Activated T-cell treated with anti-CD3 and anti-CD28 coated beads, Interleukin-2, amount 50 U/mL, for 24 hours (primary cell): Measurements from ENCODE around the gene DLEC1.

Source experiments
- DNase-seq: peaks from one replicate; pipeline ENCODE4 v3.0.0-alpha.2; 2020
- H3K27ac Mint-ChIP-seq: 2 replicates; pipeline ENCODE4 v1.8.0; 2020; ENCODE audit warnings: mild to moderate bottlenecking, mixed read lengths
- H3K27me3 Mint-ChIP-seq: 2 replicates; pipeline ENCODE4 v1.8.0; 2020; ENCODE audit warnings: mixed read lengths
- H3K36me3 Mint-ChIP-seq: 2 replicates; pipeline ENCODE4 v1.8.0; 2020; ENCODE audit warnings: low read depth, mixed read lengths
- H3K4me1 Mint-ChIP-seq: 2 replicates; pipeline ENCODE4 v1.8.0; 2020; ENCODE audit warnings: low read depth, mixed read lengths
- H3K4me3 Mint-ChIP-seq: 2 replicates; pipeline ENCODE4 v1.8.0; 2020; ENCODE audit warnings: mild to moderate bottlenecking, moderate library complexity, mixed read lengths
- H3K9me3 Mint-ChIP-seq: 2 replicates; pipeline ENCODE4 v1.8.0; 2020; ENCODE audit warnings: mixed read lengths

Gene DLEC1

DNA sequence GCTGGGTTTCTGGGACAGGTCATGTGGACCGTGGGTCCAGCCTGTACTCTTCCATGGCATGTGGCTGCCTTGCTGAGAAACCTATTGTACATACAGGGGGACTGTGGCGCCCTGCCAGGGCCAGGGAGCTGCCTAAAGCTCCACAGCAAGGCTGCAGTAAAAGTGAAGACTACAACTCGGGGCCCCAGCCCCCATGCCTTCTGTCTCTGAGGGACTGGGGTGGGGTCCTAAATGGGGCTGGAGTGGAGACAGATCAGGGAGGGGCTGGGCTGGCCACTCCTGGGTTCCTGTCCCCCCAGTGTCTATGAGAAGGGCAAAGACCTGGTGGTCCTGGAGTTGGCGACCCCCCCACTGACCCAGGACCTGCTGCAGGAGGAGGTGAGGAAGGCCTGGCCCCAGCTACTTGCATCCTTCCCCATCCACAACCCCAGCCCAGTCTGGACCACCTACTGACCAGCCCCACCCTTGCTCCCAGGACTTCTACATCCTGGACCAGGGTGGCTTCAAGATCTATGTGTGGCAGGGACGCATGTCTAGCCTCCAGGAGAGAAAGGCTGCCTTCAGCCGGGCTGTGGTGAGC is 41.1 kb upstream of the DLEC1 start:
- H3K27me3 Mint-ChIP-seq = no peaks in the 10 kb centered on the region
- no peaks in the 10 kb centered on the region for H3K9me3 Mint-ChIP-seq
- H3K27ac Mint-ChIP-seq = peak overlapping the region; percentile 95
- H3K4me1 Mint-ChIP-seq = peaks cover 61% of the 10 kb centered on the region
- H3K36me3 Mint-ChIP-seq = peaks cover 74% of the 10 kb centered on the region
- DNase-seq = peak; percentile 39
- no peak overlapping the region for H3K4me3 Mint-ChIP-seq

DNA sequence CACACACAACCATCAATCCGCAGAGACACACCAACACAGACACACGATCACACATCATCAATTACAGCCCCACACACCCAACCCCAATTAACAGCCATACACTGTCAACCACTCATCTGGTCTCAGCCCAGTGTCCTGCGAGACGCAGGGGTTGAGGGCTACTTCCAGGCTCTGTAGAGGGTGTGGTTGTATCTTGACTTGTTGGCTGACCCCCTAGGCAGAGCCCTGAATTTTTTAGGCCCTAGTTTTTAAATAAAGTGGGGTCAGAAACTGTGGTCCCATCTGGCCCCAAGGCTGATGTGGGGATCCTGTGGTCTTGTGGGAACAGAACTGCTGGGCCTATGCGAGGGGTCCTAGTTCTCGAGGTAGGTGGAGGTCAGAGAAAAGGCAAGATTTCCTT is 39.2 kb upstream of the DLEC1 start:
- peaks cover 58% of the 10 kb centered on the region for H3K4me1 Mint-ChIP-seq
- peaks cover 83% of the 10 kb centered on the region for H3K36me3 Mint-ChIP-seq
- no peak overlapping the region for H3K4me3 Mint-ChIP-seq
- peak overlapping the region; percentile 48 for H3K27ac Mint-ChIP-seq
- H3K9me3 Mint-ChIP-seq = no peaks in the 10 kb centered on the region
- peak; percentile 20 for DNase-seq
- no peaks in the 10 kb centered on the region for H3K27me3 Mint-ChIP-seq

DNA sequence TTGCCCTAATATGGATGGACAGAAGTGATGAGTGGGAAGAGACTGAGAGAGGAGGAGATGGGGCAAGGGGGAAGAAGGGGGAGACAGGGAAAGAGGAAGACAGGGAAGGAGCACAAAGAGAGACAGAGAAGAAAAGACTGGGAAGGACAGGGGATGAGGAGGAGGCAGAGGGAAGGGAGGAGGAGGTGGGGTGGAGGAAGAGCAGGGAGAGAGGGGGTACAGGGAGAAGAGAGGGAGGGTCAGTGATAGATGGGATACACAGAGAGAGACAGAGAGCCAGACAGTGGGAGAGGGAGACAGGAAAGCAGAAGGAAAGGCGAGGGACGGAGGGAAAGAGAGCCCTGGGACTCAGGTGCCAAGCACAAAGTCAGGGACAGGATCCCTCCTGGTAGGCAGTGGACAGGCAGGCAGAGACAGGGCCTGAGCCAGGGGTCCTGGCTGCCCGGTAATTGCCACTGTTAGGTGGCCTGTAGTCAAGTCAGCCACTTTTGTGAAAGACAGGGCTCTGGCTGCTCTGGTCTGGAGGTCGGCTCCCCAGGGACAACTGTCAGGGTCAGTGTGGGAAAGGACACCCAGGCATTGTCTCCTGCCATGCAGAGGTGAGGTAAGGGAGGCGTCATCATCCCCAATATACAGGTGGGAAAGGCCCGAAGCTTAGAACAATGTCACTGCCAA is 38.6 kb upstream of the DLEC1 start:
- peak; percentile 26 for DNase-seq
- Mint-ChIP-seq H3K9me3 (no peaks in the 10 kb centered on the region), H3K27me3 (no peaks in the 10 kb centered on the region), H3K27ac (peak overlapping the region; percentile 20), H3K4me1 (peaks cover 54% of the 10 kb centered on the region), H3K4me3 (no peak overlapping the region), H3K36me3 (peaks cover 87% of the 10 kb centered on the region)

DNA sequence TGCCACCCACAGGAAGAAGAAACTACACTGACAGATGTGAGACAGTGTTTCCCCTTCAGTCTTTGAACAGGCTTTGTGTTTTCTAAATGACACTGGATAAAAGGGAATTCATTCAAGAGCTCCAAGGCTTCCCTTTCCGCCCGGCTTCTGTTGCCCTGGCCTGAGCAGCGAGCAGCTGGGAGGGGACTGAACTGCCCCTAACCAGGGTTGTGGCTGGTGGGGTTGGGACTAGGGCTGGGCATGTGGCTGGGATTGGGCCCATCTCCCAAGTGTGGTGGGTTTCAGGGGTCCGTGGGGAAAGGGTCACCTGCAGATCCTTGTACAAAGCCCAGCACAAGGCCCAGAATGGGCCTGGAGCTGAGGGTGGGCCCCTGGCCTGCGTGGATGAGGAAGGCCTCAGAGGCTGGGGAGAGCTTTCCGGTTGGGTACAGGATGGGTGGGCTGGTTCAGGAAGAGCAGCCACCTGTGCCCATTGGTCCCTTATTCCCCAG is 38.0 kb upstream of the DLEC1 start:
- peaks cover 48% of the 10 kb centered on the region for H3K4me1 Mint-ChIP-seq

DNA sequence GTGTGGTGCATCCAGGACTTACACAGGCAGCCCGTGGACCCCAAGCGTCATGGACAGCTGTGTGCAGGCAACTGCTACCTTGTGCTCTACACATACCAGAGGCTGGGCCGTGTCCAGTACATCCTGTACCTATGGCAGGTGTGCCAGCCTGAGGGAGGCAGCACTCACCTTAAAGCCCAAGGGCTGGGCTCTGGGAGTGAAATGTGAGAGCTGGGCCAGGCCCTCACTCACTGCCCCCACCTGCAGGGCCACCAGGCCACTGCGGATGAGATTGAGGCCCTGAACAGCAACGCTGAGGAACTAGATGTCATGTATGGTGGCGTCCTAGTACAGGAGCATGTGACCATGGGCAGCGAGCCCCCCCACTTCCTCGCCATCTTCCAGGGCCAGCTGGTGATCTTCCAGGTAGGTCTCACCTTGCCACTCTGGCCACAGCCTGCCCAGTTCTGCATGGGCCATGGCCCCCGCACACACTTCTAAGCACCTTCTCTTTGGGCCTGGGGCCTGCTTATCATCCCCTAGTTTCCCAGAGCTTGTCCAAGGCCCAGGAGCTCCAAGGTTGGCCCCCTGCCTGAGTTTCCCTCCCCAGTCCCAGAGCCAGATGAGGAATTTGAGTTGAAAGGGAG is 37.4 kb upstream of the DLEC1 start:
- H3K4me1 Mint-ChIP-seq = peaks cover 42% of the 10 kb centered on the region
- no peak overlapping the region for H3K27ac Mint-ChIP-seq
- H3K36me3 Mint-ChIP-seq = peaks cover 87% of the 10 kb centered on the region
- no peak overlapping the region for H3K4me3 Mint-ChIP-seq
- peak; percentile 24 for DNase-seq
- no peaks in the 10 kb centered on the region for H3K9me3 Mint-ChIP-seq
- H3K27me3 Mint-ChIP-seq = no peaks in the 10 kb centered on the region

More for the DNA sequence above, 38.0 kb upstream of the DLEC1 start:
- peak overlapping the region; percentile 20 for H3K27ac Mint-ChIP-seq
- H3K9me3 Mint-ChIP-seq = no peaks in the 10 kb centered on the region
- DNase-seq = no peak
- no peaks in the 10 kb centered on the region for H3K27me3 Mint-ChIP-seq
- H3K36me3 Mint-ChIP-seq = peaks cover 87% of the 10 kb centered on the region
- no peak overlapping the region for H3K4me3 Mint-ChIP-seq

DNA sequence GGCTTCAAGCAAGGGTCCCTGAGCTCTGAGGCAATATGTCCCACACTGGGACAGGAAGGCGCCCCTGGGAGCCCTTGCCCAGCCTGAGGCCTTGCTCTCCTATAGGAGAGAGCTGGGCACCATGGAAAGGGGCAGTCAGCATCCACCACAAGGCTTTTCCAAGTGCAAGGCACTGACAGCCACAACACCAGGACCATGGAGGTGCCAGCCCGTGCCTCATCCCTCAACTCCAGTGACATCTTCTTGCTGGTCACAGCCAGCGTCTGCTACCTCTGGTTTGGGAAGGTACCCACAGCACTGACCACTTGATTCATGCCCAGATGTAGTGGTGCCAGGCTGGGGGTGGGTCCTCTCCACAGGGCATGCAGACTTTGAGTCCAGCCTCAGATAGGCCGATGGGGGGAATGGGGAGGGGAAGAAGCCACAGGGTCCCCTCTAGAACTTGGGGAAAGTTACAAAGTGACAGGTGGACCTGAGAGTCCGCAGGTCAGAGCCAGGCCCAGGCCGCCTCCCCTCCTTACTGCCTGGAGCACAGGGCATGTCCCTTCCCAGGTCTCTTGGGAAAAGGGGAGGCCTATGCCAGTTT is 36.6 kb upstream of the DLEC1 start:
- no peaks in the 10 kb centered on the region for H3K27me3 Mint-ChIP-seq
- H3K36me3 Mint-ChIP-seq = peaks cover 83% of the 10 kb centered on the region
- no peak for DNase-seq
- H3K9me3 Mint-ChIP-seq = no peaks in the 10 kb centered on the region
- H3K27ac Mint-ChIP-seq = no peak overlapping the region
- no peak overlapping the region for H3K4me3 Mint-ChIP-seq
- H3K4me1 Mint-ChIP-seq = peaks cover 34% of the 10 kb centered on the region

DNA sequence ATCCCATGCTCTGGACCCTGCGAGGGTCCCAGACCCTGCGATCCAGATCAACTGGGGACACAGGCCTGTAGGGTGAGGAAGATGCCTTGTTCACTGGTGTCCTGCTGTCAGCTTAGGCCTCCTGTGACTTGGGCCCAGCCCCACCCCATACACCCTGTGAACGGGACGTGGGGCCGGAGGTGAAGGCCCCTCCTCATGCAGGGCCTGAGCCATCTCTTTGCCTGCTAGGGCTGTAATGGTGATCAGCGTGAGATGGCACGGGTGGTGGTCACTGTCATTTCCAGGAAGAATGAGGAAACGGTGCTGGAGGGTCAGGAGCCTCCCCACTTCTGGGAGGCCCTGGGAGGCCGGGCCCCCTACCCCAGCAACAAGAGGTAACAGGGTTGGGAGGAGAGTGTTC is 36.1 kb upstream of the DLEC1 start:
- peak overlapping the region; percentile 48 for H3K27ac Mint-ChIP-seq
- no peak for DNase-seq
- H3K27me3 Mint-ChIP-seq = no peaks in the 10 kb centered on the region
- peaks cover 84% of the 10 kb centered on the region for H3K36me3 Mint-ChIP-seq
- no peak overlapping the region for H3K4me3 Mint-ChIP-seq
- H3K4me1 Mint-ChIP-seq = peaks cover 32% of the 10 kb centered on the region
- H3K9me3 Mint-ChIP-seq = no peaks in the 10 kb centered on the region

DNA sequence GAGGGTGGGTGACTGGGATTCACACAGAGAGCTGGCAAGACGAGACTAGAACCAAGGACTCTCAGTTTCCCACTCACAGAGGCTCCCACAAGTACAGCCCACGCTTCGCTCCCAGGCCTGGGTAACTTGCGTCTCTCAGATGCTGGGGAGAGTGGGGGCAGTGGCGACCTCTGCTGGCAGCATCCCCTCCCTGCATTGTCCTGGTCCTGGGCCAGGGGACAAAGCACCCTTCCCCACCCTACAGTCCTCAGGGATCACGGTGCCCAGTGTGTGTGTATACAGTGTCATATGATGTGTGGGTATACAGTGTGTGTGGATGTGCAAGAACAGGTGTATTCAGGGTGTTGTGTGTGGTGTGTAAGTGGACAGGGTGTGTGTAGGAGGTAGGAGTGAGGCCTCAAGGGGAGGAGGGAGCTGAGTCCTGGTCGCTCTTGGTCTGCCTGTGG is 35.6 kb upstream of the DLEC1 start:
- Mint-ChIP-seq H3K27me3 (no peaks in the 10 kb centered on the region), H3K4me3 (no peak overlapping the region), H3K9me3 (no peaks in the 10 kb centered on the region), H3K27ac (peak overlapping the region; percentile 48), H3K36me3 (peaks cover 84% of the 10 kb centered on the region), H3K4me1 (peaks cover 28% of the 10 kb centered on the region)
- peak; percentile 77 for DNase-seq

DNA sequence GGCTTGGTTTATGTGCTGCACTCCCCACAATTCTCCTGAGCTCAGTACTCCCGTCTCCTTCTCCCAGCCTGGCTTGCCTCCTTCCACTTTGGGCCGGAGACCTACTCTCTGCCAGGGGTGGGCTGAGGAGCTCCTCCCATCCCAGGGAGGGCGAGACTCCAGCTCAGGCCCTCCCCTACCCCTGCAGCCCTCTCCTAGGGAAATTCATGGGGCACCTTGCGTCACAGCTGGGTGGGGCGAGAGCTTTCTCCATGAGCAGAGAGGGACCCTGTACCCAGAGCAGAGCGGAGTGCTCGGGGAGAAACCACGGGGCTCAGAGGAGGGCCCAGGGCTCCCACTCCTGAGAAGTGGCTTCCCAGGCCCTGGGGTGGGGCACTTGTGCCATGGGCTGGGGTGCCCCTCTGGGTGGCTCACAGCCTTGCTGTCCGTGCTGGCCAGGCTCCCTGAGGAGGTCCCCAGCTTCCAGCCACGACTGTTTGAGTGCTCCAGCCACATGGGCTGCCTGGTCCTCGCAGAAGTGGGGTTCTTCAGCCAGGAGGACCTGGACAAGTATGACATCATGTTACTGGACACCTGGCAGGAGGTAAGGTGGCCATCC is 35.1 kb upstream of the DLEC1 start:
- H3K36me3 Mint-ChIP-seq = peaks cover 86% of the 10 kb centered on the region
- H3K27me3 Mint-ChIP-seq = no peaks in the 10 kb centered on the region
- H3K27ac Mint-ChIP-seq = peak overlapping the region; percentile 20
- H3K9me3 Mint-ChIP-seq = no peaks in the 10 kb centered on the region
- peaks cover 23% of the 10 kb centered on the region for H3K4me1 Mint-ChIP-seq
- no peak overlapping the region for H3K4me3 Mint-ChIP-seq
- DNase-seq = no peak

DNA sequence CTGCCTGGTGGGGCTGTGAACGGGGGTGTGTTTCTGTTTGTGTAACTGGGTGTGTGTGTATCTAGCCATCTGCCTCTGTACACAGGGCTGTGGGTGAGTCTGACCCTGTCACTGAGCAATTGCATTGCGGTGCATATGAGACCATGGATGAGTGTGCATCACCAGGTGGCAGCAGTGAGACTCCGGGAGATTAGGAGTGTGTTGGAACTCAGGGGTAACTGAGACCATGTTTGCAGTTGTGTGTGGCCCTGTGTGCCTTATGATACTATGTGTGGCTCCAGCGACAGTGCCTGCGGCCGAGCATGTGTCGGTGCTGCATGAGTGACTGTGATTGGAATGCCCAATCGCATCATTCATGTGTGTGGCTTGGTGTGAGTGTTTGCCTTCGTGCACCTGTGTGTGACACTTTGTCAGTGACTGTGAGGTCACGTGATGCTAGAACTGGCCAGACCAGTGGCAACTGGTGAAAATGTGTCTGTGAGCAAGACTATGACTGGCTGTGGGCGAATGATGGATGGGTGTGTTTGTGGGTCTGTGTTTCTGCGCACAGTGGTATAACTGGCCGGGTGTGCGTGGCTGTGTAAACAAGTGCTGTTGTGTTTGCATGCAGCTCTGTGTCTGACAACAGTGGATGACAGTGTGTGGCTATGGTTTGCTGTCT is 34.5 kb upstream of the DLEC1 start:
- H3K27me3 Mint-ChIP-seq = no peaks in the 10 kb centered on the region
- peak; percentile 65 for DNase-seq
- no peak overlapping the region for H3K4me3 Mint-ChIP-seq
- peaks cover 18% of the 10 kb centered on the region for H3K4me1 Mint-ChIP-seq
- peak overlapping the region; percentile 35 for H3K27ac Mint-ChIP-seq
- H3K9me3 Mint-ChIP-seq = no peaks in the 10 kb centered on the region
- peaks cover 83% of the 10 kb centered on the region for H3K36me3 Mint-ChIP-seq

DNA sequence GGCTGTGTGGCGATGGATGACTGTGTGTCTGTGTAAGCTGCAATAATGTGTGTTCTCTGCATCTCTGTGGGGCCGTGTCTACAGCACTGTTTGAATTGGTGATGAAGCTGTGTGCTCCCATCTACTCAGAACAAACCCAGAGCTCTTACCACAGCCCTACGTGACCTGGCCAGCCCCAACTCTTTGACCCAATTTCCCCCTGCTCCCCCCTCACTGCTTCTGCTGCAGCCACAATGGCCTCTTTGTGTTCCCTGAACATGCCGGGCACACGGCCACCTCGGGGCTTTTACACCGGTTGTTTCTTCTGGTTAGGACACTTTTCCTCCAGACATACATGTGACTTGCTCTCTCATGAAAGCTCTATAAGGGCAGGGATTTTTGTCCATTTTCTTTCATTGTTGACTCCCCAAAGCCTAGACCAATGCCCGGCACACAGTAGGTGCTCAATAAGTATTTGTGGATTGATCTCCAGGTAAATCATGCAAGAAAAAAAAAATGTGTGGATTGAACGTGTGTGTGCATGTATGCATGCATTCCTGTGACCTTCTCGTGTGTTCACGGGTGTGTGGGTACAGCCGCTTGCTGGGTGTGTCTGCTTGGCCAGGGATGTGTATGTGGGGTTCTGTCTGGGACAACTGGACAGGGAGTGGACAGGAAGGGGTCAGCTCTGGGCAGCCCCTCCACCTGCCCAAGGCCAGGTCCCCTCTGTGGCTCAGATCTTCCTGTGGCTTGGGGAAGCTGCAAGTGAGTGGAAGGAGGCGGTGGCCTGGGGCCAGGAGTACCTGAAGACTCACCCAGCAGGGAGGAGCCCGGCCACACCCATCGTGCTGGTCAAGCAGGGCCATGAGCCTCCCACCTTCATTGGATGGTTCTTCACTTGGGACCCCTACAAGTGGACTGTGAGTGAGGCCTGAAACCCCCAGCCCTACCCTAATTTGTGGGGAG is 33.7 kb upstream of the DLEC1 start:
- no peaks in the 10 kb centered on the region for H3K27me3 Mint-ChIP-seq
- H3K27ac Mint-ChIP-seq = peak overlapping the region; percentile 35
- DNase-seq = no peak
- H3K4me1 Mint-ChIP-seq = peaks cover 16% of the 10 kb centered on the region
- H3K9me3 Mint-ChIP-seq = no peaks in the 10 kb centered on the region
- peaks cover 76% of the 10 kb centered on the region for H3K36me3 Mint-ChIP-seq
- H3K4me3 Mint-ChIP-seq = no peak overlapping the region

DNA sequence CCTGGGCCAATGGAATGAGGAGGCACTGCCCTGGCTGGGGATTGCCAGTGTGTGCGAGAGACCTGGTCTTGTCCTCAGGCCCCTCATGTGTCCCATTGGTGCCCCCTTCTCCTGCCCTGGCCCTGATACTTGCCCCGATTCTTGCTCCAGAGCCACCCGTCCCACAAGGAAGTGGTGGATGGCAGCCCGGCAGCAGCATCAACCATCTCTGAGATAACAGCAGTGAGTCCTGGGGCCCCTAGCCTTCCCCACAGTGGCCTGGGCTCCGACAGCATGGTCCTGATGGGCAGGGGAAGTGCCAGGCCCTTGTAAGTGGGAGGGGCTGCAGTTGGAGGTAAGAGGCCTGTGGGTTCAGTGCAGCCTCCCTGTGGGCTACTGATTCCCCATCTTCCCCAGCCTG is 33.0 kb upstream of the DLEC1 start:
- Mint-ChIP-seq H3K4me1 (peaks cover 16% of the 10 kb centered on the region), H3K9me3 (no peaks in the 10 kb centered on the region), H3K36me3 (peaks cover 69% of the 10 kb centered on the region)

DNA sequence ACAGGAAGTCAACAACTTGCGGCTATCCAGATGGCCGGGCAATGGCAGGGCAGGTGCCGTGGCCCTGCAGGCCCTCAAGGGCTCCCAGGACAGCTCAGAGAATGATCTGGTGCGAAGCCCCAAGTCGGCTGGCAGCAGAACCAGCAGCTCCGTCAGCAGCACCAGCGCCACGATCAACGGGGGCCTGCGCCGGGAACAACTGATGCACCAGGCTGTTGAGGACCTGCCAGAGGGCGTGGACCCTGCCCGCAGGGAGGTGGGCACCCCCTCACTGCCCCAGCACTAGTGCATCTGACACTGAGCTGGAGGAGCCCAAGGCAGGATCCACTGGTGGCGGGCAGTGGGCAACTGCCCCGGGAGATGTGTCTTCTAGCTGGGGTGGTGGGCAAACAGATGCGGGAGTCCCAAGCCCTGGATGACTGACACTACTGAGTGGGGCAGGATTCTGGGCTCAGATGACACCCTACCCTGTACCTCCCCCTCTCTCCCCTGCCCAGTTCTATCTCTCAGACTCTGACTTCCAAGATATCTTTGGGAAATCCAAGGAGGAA is 32.5 kb upstream of the DLEC1 start:
- peaks cover 69% of the 10 kb centered on the region for H3K36me3 Mint-ChIP-seq
- no peaks in the 10 kb centered on the region for H3K9me3 Mint-ChIP-seq
- H3K27ac Mint-ChIP-seq = no peak overlapping the region
- H3K4me3 Mint-ChIP-seq = no peak overlapping the region
- H3K27me3 Mint-ChIP-seq = no peaks in the 10 kb centered on the region
- peaks cover 16% of the 10 kb centered on the region for H3K4me1 Mint-ChIP-seq
- no peak for DNase-seq

More for the DNA sequence above, 33.0 kb upstream of the DLEC1 start:
- H3K27me3 Mint-ChIP-seq = no peaks in the 10 kb centered on the region
- no peak overlapping the region for H3K27ac Mint-ChIP-seq
- H3K4me3 Mint-ChIP-seq = no peak overlapping the region
- no peak for DNase-seq
